Stimulated activated CD8-positive, alpha-beta memory T cell treated with anti-CD3 and anti-CD28 coated beads, Interleukin-15, amount 100 ng/mL, for 24 hours (primary cell): ENCODE results near the gene CABP1.

Experiments
- DNase-seq: peaks from one replicate; pipeline ENCODE4 v3.0.0-alpha.2; 2020; ENCODE audit warnings: low read depth

Gene CABP1

DNA sequence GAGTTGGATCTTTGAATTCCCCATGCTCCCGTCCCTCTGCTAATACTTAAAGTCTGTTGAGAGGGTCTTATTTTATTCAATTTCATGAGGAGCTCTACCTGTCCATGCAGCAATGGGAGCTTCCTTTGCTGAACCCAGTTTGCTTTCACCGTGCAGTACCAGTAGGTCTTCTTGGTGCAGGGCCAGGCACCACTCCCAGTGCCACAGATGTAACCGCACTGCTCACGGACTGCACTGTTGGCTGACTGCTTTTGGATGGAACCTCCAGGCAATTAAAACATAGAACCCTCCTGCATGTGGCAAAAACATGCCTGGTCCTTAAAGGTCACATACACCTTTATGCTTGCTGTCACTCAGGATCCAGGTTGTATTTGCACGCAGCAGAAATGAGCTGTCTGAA, 9.3 kb upstream of the CABP1 start:
- DNase-seq, result no peak

DNA sequence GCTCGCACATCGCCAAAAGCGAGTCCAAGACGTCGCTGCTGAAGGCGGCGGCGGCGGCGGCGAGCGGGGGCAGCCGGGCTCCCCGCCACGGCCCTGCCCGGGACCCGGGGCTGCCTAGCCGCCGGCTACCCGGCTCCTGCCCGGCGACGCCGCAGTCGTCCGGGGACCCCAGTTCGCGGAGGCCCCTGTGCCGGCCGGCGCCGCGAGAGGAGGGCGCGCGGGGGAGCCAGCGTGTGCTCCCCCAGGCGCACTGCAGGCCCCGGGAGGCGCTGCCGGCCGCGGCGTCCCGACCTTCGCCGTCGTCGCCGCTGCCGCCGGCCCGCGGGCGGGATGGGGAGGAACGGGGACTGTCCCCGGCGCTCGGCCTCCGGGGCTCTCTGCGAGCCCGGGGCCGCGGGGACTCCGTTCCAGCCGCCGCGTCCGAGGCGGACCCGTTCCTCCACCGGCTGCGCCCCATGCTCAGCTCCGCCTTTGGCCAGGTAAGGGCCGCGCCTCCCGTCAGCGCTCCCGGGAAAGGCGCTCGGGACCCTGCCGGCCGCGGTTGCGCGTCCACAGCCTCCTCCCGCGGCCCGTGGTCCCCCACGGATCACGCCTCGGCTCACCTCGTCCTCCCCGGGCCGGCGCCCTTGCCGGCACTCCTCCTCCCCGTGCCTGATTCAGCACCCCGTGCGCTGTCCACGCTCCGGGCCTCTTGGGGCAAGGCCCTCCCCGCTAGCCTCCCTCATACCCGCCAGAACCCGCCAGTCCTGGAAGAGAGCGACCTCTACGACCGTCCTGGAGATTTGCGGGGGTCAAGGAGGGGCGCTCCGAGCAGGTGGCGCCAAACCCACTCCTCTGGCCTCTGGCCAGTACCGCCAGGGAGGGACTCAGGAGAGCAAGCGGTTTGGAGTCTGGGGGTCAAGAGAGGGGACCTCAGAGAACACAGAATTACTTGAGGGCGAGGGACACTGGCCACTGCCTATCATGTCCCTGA, 721 bp downstream of the CABP1 start:
- no peak for DNase-seq

- DNase-seq, result no peak
Measured at GRCh38 chr12:120642121-120642520, 1.7 kb downstream of the CABP1 start.

DNA sequence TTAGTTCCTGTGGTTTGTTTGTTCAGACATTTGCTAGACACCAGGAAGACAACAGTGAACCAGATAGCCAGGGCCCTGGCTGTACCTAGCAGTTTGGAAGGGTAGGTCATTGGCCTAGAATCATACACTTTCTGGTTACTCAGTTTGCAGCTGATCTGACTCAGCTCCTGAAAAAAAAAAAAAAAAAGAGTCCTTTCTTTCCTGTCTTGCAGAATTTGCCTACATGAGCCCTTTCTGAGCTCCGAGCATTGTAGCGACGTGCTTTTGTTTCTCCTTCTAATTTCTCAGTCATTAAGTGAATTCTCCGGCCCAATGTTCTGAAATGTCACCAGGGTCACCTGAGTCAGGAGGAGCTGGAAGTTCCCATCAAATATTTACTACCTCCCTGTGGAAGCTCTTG, 2.4 kb downstream of the CABP1 start:
- no peak for DNase-seq

DNA sequence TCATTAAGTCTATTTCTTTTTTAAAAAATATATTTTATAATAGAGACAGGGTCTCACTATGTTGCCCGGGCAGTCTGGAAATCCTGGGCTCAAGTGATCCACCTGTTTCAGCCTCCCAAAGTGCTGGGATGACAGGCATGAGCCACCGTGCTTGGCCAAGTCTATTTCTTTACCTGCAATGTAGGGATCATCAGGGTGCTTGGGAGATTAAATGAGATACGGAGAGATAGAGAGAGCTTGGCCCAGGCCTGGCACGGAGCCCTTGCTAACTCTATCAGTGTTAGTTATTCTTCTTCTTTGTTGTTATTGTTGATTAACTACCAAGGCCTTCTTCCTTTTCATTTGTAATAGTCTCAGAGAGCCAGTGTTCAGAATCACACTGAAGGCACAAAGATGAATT, 3.1 kb downstream of the CABP1 start:
- no peak for DNase-seq

GRCh38 chr12:120646044-120646443, 5.6 kb downstream of the CABP1 start:
- DNase-seq, result no peak

- no peak for DNase-seq
Measured at GRCh38 chr12:120647375-120647755, 6.9 kb downstream of the CABP1 start.

DNA sequence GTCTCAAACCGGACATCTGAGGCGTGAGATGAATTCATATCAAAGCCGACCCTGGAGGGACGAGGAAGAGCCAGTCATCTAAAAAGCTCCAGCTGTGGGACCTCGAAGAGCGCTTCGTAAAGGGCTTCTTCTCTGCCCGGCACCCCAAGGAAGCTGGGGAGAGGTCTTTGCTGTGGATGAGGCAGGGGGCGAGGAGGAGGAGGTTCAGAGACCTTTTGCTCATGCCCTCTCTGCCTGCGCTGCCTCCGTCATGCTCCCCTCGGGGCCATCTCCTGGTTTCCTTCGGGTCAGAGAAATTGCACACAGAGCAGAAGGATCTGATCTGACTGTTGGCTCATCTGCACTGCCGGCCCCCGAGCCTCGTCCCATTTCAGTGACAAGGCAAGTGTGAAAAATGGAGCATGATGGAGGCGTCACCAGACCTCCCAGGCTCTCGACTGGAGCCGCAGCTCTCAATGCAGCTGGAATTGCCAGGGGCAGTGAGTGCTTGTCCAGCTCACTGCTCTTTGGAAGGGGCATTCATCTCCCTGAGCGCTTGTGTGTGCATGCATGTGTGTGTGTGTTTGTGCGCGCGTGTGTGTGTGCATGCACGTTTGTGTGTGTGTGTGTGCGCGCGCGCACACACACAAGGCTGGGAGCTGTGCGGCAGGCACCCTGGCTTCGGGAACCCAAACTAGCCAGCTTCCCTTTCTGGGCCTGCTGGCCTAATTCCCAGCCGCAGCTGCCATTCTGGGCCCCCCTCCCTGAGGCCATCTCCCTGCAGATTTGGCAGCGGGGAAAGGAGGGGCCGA, 9.2 kb downstream of the CABP1 start:
- no peak for DNase-seq

DNA sequence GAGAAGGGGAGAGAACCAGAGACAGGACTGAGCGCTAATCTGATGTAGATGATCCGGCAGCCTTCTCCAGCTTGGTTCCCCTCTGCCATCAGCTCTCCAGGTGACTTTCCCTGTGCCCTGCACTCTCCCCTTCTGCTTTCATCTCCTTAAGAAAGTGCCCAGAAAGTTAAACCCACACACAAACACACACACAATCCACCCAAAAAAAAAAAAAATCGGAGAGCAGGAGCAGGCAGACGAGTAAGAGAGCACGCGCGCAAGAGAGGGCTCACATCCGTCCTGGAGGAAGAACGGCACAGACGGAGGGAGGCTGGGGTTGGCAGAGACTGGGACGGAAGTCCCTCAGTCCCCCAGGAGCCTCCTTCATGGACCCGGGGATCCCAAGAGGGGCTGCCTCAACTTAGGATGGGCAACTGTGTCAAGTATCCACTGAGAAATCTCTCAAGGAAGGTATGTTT, 9.8 kb downstream of the CABP1 start:
- no peak for DNase-seq

GRCh38 chr12:120651821-120652220, 11.4 kb downstream of the CABP1 start:
- no peak for DNase-seq

DNA sequence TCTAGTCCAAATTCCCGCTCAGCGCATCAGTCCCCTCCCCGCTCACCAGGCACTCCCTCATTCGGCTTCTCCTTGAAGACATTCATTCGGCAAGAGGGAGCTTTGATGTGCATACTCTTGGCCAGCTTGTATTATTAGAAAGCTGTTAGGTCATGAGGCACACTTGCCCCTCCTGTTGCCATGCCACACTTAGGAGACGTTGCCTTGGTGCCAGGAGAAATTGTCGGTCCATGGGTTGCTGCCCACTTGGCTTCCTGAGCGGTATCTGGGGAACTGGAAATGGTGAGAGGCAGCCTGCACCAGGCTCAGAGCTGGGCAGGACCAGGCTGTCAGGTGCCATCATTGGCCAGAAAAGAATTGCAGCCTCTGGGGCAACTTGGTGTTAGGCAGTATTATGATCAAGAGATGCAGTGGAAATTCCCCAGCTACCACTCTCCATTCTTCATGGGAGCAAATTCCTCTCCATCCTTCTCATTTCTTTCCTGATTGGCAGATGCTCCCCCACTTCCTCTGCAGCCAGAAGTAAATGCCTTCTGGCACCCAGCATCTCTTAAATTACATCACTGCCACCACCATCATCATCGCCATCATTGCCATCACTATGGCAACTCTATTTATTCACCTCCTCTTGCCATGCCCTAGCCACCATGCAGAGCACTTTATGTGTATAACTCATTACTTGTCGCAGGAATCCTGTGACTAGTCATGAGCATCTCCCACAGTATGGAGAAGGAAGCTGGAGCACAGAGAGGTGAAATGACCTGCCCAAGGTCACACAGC, 12.4 kb downstream of the CABP1 start:
- no peak for DNase-seq

- DNase-seq, result no peak
Measured at GRCh38 chr12:120653611-120654010, 13.2 kb downstream of the CABP1 start.

GRCh38 chr12:120654656-120655055, 14.2 kb downstream of the CABP1 start:
- DNase-seq, result no peak

- no peak for DNase-seq
Measured at GRCh38 chr12:120656008-120656407, 15.6 kb downstream of the CABP1 start.

GRCh38 chr12:120658286-120659150, 18.1 kb downstream of the CABP1 start:
- DNase-seq, result no peak

DNA sequence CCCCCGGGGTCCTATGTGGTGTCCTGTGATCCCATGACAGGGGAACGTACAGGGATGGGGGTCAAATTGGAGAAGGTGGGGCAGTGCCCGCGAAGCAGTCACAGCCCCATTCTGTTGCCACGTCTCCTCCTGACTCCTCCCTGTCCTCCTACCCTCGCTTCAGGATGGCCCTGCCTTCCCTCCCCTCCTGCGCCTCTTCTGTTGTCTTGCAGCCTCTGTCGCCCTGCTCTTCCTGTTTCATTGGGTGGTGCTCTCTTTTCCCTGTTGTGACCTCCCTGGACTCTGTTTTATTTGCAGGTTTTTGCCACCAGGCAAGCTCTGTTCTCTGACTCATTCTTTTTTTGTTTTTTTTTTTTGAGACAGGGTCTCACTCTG, 18.7 kb downstream of the CABP1 start:
- no peak for DNase-seq

- DNase-seq, result no peak
Measured at GRCh38 chr12:120661432-120661831, 21.0 kb downstream of the CABP1 start.

DNA sequence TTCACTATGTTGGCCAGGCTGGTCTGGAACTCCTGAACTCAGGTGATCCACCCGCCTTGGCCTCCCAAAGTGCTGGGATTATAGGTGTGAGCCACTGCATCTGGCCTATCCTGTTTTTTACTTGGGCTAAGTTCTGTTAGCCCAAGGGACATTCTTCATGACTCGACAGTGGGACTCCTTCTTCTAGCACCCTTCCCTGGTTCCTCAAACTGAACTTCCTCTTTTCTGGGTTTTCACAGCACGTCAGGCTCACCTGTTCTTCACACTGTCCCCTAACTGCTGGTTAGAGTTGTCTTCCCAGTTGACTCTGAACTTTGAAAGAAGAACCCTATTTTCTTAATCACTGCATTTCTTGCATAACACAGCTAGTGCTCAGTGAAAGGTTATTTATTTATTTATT, 22.5 kb downstream of the CABP1 start:
- DNase-seq, result no peak

DNA sequence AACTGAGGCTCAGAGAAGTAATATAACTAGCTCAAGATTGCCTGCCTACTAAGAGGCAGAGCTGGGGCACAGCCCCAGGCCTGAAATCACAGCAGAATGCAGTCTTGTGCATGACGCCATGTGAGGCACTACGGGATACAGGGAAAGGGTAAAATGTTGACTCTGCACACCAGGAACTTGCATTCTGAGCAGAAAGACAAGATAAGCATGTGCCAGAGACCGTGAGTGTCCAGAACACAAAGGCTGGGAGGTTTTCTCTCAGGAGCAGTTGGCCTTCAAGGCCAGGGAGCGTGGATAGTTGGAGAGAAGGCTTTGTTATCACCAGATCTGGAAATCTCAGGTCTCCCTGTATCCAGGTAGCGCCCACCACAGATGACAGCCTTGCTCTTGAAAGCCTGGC, 23.3 kb downstream of the CABP1 start:
- DNase-seq, result no peak

DNA sequence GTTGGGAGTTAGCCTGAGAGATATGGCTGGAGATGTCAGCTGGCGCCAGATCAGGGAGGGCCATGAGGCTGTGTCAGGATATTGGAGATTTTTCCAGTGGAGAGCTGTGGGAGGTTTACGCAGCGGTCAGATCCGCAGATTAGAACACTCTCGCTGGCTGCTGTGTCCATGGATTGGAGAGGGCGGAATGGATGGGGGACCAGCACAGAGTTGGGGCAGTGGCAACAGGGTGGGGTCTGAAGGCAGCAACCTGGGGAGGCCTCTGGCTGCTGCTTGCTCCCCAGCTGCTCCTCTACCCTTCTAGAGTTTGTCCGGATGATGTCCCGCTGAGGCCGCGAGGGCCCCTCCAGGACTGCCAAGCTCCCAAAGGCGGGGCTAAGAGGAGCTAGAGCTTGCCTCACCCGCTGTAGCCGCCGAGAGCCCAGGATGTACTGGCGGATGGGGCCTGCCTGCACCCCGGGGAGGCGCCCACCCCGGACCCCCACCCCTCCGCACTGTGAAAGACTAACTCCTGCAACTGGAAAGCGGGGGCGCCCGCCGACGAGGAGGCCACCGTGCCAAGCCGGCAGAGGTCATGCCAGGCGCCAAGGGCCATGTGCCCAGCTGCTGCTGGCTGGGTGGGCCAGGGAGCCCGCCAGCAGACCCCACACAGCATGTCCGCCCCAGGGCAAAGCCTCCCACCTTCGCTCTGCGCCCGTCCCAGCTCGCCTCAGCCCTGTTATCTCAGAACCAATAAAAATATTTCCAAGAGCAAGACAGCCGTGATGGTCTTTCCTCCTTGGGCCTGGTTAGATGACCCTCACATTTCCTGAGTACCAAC, 26.4 kb downstream of the CABP1 start:
- no peak for DNase-seq
